ENCODE results near the gene ZBTB21.
"Not testable (repeated sequence)": the region's sequence is repeated elsewhere in the genome, so short reads cannot be mapped to it uniquely, and the experiment has no call there.

ZBTB21 gene

DNA sequence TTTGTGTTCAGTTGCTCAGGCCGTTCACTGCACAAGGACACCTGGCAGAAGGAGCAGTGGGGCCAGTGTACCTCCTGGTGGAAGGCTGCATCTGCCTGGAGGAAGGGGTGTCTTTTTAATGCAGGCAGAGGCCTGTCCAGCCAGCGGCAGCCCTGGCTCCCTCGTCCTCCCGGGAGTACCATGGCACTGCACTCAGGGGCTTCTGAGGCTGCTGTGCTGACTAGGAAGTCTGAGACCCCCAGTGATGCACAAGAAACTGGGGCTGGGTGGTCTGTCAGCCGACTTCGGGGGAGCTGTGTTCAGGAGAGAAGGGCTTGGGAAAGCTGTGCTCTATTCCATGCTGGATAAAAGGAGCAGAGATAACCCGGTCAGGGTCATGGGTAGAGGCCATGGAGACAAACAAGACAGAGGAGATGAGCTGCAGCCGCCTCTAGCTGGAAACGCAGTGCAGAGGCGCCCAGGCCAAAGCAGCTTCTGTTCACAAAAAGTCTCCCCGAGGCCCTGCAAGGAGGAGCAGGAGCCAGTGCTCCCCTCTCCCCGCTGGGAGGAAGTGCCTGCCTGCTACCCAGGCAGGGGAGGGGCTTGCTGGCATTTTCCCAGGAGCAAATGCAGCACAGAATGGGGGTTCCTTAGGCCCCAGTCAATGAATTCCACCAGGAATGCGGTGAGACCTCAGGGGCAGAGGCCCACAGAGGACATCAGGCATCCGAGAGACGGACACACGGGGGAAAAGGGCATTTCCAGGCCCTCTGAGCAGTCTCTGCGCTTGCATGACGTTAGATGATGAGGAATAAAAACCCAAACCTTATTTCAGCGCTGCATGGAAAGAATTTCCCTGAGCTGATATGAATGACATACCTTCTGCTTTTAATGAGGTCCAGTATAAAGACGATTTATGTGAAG is 39.2 kb downstream of the ZBTB21 start:
- DNase-seq: no peak

DNA sequence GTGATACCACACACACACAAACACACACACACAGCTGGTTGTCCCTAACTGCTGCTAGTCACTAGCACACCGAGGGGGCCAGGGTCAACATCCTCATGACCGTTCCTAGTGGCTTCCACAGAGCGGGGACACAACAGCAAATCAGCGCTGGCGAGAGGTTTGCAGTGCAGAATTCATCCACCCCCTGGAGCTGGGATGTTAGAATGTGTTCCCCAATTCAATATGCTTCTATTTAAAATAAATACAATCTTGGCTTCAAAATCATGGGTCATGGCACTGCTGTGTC is 40.1 kb downstream of the ZBTB21 start:
- no peak for DNase-seq

DNA sequence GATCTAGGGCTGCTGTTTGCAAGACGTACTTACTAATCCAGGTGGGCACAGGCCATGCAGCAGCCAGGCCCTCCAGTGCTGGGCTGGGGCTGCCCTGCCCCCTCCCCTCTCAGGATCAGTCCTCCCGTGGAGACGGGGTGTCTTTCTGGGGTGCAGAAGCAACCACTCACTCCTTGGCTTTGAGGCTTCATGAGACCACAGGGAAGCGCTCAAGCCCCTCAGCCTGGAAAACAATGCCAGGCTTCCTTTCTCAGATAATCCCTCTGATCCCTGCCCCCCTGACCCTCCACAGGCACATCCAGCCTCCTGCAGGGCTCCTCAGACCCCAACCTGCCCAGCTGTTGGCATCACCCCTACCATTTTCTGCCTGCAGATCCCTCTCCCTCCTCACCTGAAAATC is 42.5 kb downstream of the ZBTB21 start:
- no peak for DNase-seq

DNA sequence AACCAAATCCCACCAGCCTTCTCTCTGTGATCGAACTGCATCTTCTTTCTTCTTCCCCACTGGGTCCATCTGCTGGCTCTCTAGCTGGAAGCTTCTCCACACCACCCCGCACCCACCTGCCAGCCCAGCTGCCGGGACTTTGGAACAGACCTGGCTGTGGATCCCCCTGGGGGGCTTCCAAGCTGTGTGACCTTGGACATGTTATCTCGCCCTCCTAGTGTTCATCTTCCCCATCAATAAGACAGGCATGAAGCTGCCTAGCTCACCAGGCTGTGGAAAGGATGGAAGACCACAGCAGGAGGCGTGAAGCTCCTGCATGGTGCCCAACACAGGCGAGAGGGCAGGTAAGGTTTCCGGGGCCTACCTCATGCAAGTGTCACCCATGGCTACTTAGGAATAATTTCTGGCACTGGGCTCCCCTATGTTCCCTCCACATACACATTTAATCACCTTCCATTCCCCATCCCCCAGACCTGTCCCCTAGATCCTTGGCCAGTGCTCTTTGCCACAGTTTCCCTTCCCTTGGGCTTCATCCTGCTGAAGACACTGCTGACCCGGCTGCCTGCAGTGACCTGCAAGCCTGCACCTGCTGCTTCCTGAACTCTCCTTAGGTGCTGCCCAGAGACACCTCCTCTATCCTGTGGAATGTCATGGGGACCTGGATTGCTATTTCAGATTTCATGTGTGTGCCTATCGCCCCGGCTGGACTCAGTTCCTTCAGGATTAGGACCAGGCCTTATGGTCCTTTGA is 43.1 kb downstream of the ZBTB21 start:
- no peak for DNase-seq

DNA sequence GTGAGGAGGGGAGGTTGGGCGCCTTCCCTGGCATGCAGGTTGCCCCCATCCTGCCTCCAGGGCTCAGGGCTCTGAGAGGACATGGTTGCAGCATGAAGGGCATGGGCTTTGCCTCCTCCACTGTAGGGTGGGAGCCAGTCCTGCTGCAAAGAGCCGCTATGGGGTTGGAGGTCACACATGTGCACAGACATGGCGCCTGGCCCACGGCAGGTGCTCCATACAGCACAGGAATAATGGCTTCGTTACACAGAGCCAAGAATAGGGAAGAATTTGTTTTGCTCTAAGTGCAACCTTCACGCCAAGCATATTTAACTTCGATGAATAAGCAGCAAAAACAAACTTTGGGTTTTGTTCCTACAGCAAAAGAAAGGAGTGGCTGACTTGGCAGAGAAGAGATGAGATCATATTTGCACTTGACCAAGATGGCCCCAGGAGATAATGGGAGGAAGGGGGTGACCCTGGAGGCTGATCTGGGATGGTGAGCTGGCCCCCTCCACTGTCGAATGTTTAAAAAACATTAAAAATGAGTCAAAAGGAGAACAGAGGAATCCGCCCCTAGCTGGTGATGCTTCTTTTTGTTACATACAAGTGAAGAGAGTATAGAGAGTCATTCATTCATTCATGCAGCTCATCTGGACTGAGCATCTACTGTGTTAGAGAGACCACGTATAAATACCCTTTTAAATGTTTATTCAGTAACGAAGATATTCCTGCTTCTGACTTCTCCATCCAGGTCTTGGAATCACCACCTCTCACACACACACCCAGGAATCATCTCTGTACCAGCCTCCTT is 43.9 kb downstream of the ZBTB21 start:
- no peak for DNase-seq

DNA sequence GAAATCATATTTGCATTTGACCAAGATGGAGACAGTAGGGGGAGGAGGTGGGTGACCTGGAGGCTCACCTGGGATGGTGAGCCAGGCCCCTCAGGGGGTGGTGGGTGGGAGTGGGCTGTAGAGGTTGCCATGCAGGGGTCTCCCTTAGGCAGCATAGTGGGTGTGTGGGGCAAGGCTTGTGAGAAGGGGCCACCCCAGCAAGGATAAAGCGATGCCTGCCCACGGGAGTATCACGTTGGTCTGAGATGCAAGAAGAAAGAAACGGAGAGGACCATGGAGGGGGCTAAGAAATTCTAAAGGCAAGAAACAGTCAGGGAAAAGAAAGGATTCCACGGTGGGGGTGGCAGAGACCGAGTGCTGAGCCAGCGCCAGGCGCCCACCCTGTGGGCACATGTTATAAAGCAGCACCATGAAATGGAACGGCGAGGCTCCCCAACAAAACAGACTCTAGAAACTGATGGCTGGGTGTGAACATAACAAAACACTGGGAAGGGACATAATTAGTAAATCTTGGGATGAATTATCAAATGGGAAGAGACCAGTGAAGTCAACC is 44.6 kb downstream of the ZBTB21 start:
- no peak for DNase-seq

DNA sequence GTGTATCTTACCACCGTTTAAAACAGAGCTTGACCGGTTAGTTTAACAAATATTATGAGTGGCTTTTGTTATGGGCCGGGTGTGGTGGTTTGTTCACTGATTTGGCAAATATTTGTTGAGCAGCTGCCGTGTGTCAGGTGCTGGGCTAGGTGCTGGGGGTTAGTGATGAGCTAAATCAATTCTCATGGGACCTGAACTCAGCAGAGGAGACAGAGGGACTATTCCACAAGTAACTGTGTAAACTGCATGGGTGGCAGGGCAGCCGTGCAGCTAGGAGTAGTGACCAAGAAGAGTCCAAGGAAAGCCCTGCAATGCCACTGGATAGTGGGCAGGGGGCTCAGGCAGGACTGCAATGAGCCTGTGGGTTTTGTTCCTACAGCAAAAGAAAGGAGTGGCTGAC is 45.1 kb downstream of the ZBTB21 start:
- no peak for DNase-seq

DNA sequence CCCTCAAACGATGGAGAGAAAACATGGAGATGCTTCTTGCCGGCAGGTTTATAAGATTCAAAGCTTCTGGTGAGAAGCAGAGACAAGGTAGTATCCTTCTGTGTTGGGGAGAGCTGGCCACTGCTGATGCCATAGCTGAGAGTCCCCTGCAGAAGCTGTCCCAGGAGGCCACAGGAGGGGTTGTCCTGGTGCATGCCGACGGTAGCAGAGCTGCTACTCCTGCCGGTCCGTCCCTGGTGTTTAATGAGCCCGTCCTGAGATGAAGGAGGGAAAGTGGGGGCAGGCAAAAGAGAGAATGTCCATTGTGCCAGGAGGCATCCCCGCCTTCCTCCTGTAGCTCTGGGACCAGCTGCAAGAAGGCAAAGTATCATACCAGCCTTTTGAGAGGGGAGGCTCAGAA is 46.0 kb downstream of the ZBTB21 start:
- DNase-seq: no peak

DNA sequence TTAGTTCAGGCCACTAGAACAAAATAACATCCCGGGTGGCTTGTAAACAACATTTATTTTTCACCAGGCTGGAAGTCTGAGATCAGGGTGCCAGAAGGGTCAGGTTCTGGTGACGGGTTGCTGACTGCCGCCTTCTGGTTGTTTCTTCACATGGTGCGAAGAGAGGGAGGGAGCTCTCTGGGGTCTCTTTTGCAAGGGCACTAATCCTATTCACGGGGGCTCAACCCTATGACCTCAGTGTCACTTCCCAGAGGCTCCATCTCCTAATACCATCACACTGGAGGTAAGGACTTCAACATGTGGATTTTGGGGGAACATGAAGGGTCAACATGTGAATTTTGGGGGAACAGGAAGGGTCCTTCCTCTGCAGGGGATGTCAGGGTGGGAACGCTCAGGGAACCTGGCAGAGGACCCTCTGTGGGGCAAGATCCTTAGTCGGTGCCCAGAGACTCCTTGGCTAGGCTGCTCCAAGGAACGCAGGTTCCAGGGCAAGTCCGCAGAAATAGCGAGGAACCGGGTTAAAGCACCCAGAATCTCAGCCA is 47.7 kb downstream of the ZBTB21 start:
- no peak for DNase-seq

DNA sequence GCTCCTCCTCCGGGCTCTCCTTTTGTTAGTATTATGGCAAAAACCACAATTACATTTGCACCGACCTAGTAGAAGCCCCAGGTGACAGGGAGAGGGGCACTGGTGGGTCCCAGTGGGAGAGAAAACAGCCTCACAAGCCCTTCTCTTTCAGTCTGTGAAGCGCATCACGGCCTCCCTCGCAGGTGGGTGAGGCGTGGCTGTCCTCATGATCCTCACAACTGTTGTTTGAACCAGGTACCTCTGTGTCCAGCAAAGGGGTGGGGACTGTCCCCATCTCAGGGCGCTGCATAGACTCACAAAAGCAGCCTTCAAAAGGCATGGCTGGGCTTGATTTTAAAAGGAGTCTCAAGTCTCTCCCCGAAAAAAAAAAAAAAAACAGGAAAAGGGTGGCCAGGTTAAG is 48.4 kb downstream of the ZBTB21 start:
- DNase-seq: no peak

DNA sequence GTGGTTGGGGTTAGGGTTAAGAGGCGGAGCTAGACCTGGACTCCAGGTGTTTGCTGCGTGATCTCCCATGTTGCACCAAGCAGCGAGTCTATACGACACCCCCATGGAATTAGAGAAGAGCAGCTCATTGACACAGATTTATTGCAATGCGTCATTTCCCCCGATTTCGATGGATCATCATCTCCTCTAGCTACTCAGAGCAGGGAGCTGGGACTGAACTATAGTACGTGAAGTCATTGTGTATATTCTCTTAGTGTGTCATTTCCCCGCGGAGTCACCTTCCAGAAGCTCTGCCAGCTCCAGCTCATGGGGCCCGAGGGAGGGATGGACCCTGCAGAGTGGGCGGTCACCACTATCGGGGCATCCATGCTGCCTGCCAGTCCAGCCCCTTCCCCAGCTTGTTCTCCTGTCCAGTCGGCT is 48.9 kb downstream of the ZBTB21 start:
- no peak for DNase-seq

DNA sequence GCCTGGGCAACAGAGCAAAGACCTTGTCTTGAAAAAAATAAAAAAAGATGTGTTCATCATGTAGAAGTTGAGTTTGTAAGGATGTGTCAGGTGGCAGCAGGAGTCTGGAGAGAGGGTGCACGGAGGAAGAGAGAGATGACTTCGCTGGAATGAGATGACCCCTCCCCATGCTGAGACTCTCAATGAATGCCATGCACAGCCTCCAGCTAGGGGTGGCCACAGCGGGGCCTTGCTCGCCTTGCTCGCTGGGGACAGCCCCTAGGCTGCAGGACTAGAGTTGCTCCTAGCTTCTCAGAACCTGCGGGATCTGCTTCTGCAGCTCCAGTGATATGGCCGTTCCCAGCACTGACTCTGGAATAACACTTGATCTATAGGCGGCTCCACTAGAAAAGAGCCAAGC is 49.8 kb downstream of the ZBTB21 start:
- DNase-seq: no peak

DNA sequence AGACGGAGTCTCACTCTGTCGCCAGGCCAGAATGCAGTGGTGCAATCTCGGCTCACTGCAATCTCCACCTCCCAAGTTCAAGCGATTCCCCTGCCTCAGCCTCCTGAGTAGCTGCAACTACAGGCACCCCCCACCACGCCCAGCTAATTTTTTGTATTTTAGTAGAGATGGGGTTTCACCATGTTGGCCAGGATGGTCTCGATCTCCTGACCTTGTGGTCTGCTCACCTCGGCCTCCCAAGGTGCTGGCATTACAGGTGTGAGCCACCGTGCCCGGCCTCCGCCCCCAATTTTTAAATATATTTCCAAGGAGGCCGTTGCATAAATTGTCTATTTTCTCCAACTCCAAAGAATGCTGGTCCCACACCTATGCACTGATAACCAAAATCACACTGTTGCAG is 50.5 kb downstream of the ZBTB21 start:
- not testable (repeated sequence) for DNase-seq

DNA sequence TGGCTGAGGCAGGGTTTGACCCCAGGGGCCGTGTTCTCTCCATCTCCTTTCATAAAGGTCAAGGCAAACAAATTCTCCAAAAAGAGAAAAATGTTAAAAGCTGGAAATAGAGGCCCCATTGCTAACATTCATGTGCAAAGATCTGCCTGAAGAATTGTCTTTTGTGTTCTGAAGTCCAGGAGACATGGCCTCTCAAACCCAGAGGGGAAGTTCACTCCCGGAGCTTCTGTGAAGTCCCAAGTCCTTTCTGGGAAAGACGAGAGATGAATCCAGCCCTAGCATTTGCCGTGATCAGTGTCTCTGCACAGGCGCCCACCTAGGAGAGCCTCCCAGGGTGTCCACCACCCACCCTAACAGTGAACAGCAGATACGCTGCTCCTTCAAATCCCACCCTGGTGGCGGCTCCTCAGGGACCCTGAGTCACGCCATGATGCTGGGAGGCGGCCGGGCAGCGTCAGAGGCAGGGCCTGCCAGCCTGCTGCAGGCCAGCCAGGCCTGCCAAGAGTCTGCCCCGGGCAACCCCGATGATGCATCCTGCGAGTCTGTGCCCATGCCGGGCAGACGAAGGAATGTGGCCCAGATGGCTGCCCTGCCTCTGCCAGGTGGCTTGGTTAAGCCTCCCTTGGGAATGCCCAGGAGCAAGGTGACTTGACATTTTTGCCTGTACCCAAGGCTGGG is 51.1 kb downstream of the ZBTB21 start:
- DNase-seq: peak in 23 of 51 donors; percentile 19 to 68 (median 40)

DNA sequence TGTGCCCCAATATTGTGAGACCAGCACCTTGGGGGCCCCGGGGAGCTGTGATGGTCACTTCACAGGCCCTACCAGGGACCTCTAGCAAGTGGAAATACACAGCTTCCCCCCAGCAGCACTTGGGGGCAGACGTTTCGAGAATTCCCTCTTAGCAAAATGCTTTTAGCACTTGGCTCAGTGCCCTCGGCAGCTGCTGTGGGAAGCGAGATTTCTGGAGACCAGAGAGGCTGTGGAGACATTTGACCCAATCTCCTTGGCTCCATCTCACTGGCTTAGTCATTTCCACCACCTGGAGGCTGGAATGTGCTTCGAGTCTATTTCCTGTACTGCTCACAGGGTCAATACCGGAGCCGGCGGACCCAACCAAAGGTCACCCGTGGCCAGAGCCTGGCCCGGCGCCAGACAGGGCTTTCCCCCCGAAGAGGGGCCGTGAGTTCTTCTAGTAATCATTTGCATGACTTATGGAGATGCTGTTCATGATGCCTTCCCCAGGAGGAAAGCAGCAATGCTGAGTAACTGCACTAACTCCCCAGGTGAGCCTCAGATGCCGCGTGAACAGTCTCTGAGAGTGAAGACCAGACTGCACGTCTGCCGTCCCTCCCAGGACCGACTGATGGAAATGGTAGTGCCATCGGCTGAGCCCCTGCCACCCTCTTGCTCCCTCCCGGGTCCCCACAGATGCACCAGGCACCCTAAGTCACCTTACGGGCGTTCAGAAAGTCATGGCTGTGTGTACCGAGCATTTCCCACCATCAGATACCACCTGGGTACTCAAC is 52.0 kb downstream of the ZBTB21 start:
- peak in 13 of 51 donors; percentile 10 to 45 (median 23) for DNase-seq

DNA sequence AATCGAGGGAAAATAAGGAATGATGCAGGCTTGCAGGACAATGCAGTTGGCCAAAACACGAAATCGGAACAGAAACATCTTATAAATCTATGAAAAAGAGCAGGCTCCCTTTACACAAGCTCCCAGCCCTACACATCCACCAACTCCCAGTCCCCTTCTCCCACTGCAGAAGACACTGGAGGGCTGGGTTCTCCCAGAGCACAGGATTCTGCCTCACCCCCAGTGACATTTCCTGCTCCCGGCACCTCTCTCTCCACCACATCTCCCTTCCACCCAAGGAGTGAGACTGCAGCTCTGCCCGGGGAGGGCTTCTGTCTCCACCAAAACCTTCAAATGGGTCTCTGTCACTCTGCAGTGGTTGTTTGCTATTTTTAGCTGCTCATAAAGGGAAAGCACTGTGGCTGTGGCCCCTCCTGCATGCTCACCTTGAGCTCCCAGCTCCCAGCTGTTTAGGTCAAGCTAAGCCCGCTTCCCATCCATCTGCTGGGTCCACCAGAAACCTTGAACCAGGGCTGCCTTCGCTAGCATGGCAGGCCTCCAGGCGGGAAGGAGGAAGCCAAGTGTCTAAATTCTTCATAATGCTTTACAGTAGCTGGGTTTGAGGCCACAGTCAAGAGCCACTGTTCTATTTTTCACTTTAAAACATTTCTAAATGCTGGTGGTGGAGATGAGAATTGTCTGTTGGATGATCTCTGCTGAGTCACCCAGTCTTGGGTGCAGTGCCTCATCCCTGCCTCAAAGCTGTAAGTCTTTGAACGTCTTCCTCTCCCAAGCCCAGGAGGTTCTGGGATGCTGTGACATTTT is 53.0 kb downstream of the ZBTB21 start:
- DNase-seq: no peak

DNA sequence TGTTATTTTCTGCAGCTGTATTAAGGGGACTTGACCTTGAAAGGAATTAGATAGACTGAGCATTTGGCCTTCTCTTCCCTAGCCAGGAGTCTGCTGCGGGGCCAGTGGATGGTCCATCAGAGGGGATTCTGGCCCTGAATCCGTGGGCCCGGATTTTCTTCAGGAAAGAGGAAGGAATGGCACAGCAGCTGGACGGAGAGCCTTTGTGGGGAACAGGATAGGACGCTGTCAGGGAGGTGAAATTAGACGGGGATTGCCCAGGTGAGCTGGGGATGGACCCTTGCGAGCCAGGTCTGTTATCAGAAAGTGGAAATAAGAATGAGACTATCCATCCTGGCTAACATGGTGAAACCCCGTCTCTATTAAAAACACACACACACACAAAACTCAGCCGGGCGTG is 54.6 kb downstream of the ZBTB21 start:
- DNase-seq: no peak

DNA sequence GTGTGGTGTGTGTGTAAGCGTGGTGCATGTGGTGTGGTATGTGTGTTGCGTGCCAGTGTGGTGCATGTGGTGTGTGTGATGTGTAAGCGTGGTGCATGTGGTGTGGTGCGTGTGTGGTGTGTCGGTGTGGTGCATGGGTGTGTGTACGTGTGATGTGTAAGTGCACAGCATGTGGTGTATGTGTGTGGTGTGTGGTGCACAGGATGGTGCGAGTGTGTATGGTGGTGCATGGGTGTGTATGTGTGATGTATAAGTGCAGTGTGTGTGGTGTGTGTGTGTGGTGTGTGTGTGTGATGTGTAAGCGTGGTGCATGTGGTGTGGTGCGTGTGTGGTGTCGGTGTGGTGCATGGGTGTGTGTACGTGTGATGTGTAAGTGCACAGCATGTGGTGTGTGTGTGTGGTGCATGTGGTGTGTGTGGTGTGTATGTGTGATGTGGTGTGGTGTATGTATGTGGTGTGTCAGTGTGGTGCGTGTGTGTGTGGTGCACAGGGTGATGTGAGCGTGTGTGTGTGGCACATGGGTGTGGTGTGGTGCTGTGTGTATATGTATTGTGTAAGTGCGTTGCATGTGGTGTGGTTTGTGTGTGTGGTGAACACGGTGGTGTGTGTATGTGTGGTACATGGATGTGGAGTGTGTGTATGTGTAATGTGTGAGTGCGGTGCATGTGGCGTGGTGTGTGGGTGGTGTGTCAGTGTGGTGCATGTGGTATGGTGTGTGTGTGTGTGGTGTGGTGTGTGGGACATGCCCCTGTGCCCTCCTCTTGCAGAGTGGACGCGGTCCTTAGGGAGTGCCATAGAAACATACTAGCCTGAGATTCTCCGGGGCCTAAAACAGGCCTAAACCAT is 55.3 kb downstream of the ZBTB21 start:
- DNase-seq: no peak

Measured in hypothalamus (tissue), 51 donors.